Measurements from ENCODE around the gene NPC1L1.

NPC1L1 gene

GRCh38 chr7:44541028-44541869 lies at the start of gene NPC1L1:
TSS of gene NPC1L1 (minus strand) at chr7:44541330. CDS start at chr7:44541259, 71 bp downstream.
- no peak for DNase-seq

- no peak for DNase-seq
Measured at GRCh38 chr7:44590910-44591309, 49.8 kb upstream of the NPC1L1 start.

GRCh38 chr7:44587843-44588711 lies 46.9 kb upstream of the NPC1L1 start:
- peak; percentile 31 for DNase-seq

GRCh38 chr7:44583146-44583865 lies 42.2 kb upstream of the NPC1L1 start:
- DNase-seq = no peak

GRCh38 chr7:44581879-44582603 lies 40.9 kb upstream of the NPC1L1 start, which contains the start of gene TMED4:
TSS of gene TMED4 (minus strand) at chr7:44582231. CDS start at chr7:44582206, 25 bp downstream.
- DNase-seq = peak; percentile 98

- no peak for DNase-seq
Measured at GRCh38 chr7:44580945-44581878, 40.1 kb upstream of the NPC1L1 start.

- no peak for DNase-seq
Measured at GRCh38 chr7:44576228-44576627, 35.1 kb upstream of the NPC1L1 start.

- DNase-seq = no peak
Measured at GRCh38 chr7:44575054-44575453, 33.9 kb upstream of the NPC1L1 start.

- no peak for DNase-seq
Measured at GRCh38 chr7:44574287-44574872, 33.2 kb upstream of the NPC1L1 start.

- DNase-seq = peak; percentile 96
Measured at GRCh38 chr7:44573464-44574286, 32.5 kb upstream of the NPC1L1 start, which contains the start of gene DDX56. TSS of gene DDX56 (minus strand) at chr7:44573908. CDS start at chr7:44573895, 13 bp downstream.

GRCh38 chr7:44572771-44573170 lies 31.6 kb upstream of the NPC1L1 start:
- no peak for DNase-seq

- no peak for DNase-seq
Measured at GRCh38 chr7:44569959-44570358, 28.8 kb upstream of the NPC1L1 start.

GRCh38 chr7:44568771-44569560 lies 27.8 kb upstream of the NPC1L1 start:
- DNase-seq = no peak

GRCh38 chr7:44567884-44568283 lies 26.8 kb upstream of the NPC1L1 start:
- no peak for DNase-seq

GRCh38 chr7:44566680-44567079 lies 25.6 kb upstream of the NPC1L1 start:
- no peak for DNase-seq

GRCh38 chr7:44565795-44566559 lies 24.8 kb upstream of the NPC1L1 start:
- no peak for DNase-seq

- peak; percentile 21 for DNase-seq
Measured at GRCh38 chr7:44565097-44565794, 24.1 kb upstream of the NPC1L1 start.
